GM21528 (cell line): ENCODE measurements around the gene CCT2.
"Not testable (repeated sequence)": the region's sequence is repeated elsewhere in the genome, so short reads cannot be mapped to it uniquely, and the experiment has no call there.

ENCODE experiments used
- ATAC-seq: cut with Tn5 transposase; IDR thresholded peaks from one replicate; pipeline ENCODE4 v1.9.1; 2021; ENCODE audit warnings: mild to moderate bottlenecking, moderate library complexity; ENCODE audit not compliant: unreplicated experiment, low FRiP score

Gene CCT2

DNA sequence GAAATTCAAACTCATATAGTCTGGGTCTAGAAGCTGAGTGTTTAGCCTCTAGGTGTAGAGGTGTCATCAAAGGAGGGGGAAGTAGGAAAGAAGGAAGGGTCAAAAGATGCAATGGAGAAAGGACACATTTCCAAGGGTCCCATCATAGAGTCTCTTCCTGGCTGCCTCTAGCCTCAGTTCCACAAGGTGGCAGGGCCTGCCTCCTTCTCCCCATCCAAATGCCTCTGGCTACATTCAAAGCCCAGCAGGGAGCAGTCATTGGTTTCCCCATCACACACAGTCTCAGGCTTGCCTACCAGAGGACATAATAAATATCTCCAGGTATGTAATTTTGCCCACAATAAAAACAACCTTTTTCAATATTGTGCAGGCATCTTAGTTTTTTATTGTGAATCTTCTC, 2.1 kb upstream of the CCT2 start:
- ATAC-seq: no peak

GRCh38 chr12:69588527-69588926, 3.3 kb downstream of the CCT2 start:
- no peak for ATAC-seq

GRCh38 chr12:69589082-69589481, 3.8 kb downstream of the CCT2 start:
- no peak for ATAC-seq

DNA sequence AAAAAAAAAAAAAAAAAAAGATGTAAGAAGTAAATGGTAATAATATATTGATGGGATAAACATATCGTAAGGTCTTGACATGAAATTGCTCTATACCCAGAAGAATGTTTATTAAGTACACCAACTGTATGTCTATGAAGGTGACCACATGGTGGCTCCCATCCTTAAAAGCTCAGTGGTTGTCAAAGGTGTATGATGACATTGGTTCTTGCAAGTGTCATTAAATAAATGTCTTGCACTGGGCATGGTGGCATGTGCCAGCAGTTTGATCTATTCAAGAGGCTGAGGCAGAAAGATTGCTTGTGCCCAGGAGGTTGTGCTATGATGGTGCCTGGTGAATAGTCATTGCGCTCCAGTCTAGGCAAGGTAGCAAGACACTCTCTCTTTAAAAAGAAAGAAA, 10.4 kb downstream of the CCT2 start:
- no peak for ATAC-seq

GRCh38 chr12:69598174-69598753, 13.0 kb downstream of the CCT2 start:
- ATAC-seq: no peak

GRCh38 chr12:69600804-69601203, 15.5 kb downstream of the CCT2 start:
- ATAC-seq: no peak

- no peak for ATAC-seq
Measured at GRCh38 chr12:69601962-69602685, 16.9 kb downstream of the CCT2 start.

- no peak for ATAC-seq
Measured at GRCh38 chr12:69602954-69603353, 17.7 kb downstream of the CCT2 start.

DNA sequence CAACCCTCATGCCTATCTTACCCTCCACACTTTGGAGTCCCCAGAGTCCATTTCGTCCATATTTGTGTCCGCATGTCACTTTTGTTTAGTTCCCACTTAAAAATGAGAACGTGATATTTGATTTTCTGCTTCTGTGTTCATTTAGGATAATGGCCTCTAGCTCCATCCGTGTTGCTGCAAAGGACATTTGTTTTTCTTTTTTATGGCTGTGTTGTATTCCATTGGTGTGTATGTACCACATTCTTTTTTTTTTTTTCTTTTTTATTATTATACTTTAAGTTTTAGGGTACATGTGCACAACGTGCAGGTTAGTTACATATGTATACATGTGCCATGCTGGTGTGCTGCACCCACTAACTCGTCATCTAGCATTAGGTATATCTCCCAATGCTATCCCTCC, 18.3 kb downstream of the CCT2 start:
- not testable (repeated sequence) for ATAC-seq

DNA sequence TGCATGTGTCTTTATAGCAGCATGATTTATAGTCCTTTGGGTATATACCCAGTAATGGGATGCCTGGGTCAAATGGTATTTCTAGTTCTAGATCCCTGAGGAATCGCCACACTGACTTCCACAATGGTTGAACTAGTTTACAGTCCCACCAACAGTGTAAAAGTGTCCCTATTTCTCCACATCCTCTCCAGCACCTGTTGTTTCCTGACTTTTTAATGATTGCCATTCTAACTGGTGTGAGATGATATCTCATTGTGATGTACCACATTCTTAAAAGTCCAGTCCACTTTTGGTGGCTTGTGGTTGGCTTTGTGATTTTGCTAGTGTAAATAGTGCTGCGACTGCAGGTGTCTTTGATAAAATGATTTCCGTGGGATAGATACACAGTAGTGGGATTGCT, 19.0 kb downstream of the CCT2 start:
- ATAC-seq: not testable (repeated sequence)

- no peak for ATAC-seq
Measured at GRCh38 chr12:69608114-69608513, 22.9 kb downstream of the CCT2 start.

DNA sequence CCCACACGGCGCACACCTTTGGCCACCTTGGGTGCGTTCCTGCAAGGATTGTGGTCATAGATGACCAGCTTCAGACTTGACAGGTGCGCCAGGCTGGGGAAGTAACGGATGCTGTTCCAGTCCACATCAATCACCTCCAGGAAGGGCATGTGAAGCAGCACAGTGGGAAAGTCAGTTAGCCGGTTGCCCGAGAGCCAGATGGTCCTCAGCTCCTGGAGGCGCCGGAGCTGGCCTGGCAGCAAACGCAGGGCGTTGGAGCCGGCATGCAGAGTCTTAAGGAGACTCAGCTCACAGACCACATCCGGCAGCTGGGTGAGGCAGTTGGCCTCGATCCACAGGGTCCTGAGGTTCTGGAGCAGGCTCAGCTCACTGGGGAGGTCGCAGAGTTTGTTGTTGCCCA, 24.9 kb downstream of the CCT2 start:
- no peak for ATAC-seq

DNA sequence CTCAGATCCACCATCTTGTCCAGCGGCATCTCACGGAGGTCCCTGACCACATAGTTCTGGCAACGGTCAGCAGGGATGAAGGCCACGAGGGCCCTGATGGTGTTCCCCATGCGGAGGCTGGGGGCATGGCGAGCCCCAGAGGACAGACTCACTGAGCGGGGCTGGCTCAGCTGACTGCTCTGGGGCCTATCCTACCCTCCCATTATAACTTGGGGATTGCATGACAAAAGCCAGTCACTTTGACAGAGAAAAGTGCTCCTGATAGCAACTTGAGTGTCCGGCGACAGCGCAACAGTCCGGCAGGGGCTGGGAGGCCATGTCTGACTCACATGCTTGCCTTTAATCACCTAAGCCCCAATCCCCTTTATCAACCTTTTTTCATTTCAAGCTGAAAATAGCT, 25.5 kb downstream of the CCT2 start, which contains the start of gene LRRC10:
Gene LRRC10 (minus strand): TSS at position 179 of the 400 bp plus-strand sequence. CDS start 69 bp downstream, at position 110.
- no peak for ATAC-seq

DNA sequence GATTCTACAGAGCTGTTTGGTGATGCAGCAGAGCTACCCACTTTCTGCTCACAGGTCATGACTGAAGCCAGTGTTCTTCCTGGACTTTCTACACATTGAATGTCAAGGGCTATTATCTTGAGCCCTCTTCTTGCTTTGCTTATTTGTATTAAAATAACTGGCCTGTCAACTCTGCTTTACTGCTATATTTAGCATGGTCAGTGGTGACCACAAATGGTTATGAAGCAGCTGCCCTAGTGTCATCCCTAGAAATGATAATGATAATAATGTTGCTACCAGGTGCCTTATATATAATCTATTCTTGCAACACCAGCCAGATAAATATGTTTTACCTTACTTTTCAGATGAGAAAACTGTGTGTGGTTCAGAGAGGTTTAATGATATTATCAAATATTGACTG, 28.1 kb downstream of the CCT2 start:
- ATAC-seq: no peak

DNA sequence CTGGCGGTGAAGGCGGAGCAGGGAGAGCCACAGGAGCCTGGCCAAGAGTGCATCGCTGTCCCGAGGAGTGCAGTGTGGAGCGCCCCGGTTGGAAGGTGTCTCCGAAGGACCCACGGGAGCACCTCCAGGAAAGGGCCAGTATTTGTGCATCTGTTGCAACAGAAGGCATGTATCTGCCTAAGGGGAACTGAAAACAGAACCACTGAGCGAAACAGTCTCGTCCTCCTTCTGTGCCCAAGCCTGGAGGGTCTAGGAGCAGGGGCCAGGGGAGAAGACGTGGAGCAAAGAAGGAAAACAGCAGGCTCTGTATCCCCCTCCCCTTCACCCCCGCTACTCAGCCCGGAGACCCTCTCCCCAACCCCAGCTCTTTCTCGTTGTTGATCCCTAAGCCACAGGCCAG, 30.8 kb downstream of the CCT2 start:
- ATAC-seq: no peak

- ATAC-seq: no peak
Measured at GRCh38 chr12:69619050-69619449, 33.8 kb downstream of the CCT2 start.

DNA sequence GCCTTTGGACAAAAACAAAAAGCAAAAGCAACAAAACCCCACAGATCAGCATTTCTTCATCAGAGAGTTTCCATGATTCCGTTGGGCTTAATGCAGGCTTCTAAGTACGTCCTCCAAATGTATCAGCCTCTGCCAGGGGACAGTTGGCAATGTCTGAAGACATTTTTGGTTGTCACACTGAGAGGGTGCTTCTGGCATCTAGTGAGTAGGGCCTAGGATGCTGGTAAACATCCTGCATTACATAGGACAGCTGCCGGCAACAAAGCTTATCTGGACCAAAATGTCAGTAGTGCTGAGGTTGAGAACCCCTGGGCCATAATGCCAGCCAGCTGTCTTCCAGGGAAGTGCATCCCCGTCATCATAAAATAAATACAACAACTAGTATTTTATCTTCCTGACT, 34.8 kb downstream of the CCT2 start:
- ATAC-seq: no peak

GRCh38 chr12:69620921-69621320, 35.7 kb downstream of the CCT2 start:
- no peak for ATAC-seq

GRCh38 chr12:69621551-69621950, 36.3 kb downstream of the CCT2 start:
- ATAC-seq: no peak

- no peak for ATAC-seq
Measured at GRCh38 chr12:69623970-69624369, 38.7 kb downstream of the CCT2 start.

DNA sequence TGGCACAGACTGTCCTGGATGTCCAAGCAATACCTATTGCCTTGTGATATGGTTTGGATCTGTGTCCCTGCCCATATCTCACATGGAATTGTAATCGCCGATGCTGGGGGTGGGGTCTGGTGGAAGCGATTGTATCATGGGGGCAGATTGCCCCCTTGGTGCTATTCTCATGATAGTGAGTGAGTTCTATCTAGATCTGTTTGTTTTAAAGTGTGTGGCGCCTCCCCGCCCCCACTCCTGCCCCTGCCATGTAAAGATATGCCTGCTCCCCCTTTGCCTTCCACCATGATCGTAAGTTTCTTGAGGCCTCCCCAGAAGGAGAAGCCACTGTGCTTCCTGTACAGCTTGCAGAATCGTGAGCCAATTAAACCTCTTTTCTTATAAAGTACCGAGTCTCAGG, 42.2 kb downstream of the CCT2 start:
- ATAC-seq: no peak

DNA sequence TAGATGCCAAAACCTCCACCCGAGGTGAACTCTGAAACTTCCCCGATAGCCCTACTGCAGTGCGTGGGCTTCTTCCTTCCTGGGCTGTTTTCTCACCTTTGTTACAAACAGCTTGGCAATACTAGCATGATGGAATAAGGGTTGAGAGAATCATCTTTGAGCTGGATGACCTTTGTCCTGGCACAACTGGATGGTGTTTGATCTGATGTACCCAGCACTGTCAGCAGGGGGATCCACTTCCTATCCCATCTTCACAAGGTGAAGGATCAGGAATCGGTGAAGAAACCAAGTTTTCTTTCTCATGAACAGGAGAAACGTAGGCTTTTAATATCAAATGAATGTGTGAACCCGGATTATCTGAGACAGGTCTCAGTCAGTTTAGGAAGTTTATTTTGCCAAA, 44.9 kb downstream of the CCT2 start:
- no peak for ATAC-seq
